ENCODE results near the gene FUT4.
"Not testable (repeated sequence)": the region's sequence is repeated elsewhere in the genome, so short reads cannot be mapped to it uniquely, and the experiment has no call there.

FUT4 gene

GRCh38 chr11:94543695-94544645, at the start of gene FUT4:
TSS of gene FUT4 (plus strand) at chr11:94543921. CDS start at chr11:94544134, 213 bp downstream.
- peak; percentile 42 for DNase-seq (ENCODE audit: low spot score)

- DNase-seq (ENCODE audit: low spot score): no peak
Measured at GRCh38 chr11:94494126-94494680, 49.5 kb upstream of the FUT4 start.

- no peak for DNase-seq (ENCODE audit: low spot score)
Measured at GRCh38 chr11:94500181-94500580, 43.5 kb upstream of the FUT4 start.

GRCh38 chr11:94501522-94501921, 42.2 kb upstream of the FUT4 start:
- DNase-seq (ENCODE audit: low spot score): no peak

GRCh38 chr11:94504689-94505293, 38.9 kb upstream of the FUT4 start:
- DNase-seq (ENCODE audit: low spot score): peak; percentile 46

- DNase-seq (ENCODE audit: low spot score): not testable (repeated sequence)
Measured at GRCh38 chr11:94506513-94506912, 37.2 kb upstream of the FUT4 start.

- DNase-seq (ENCODE audit: low spot score): no peak
Measured at GRCh38 chr11:94507485-94507884, 36.2 kb upstream of the FUT4 start.

- no peak for DNase-seq (ENCODE audit: low spot score)
Measured at GRCh38 chr11:94511932-94512781, 31.6 kb upstream of the FUT4 start, which contains the start of gene C11orf97. TSS of gene C11orf97 (plus strand) at chr11:94512461. CDS start at chr11:94512529, 68 bp downstream.

- DNase-seq (ENCODE audit: low spot score): no peak
Measured at GRCh38 chr11:94513091-94513490, 30.6 kb upstream of the FUT4 start.

GRCh38 chr11:94515398-94515797, 28.3 kb upstream of the FUT4 start:
- DNase-seq (ENCODE audit: low spot score): no peak

- peak; percentile 8 for DNase-seq (ENCODE audit: low spot score)
Measured at GRCh38 chr11:94516725-94517124, 27.0 kb upstream of the FUT4 start.

GRCh38 chr11:94518300-94518699, 25.4 kb upstream of the FUT4 start:
- DNase-seq (ENCODE audit: low spot score): no peak

GRCh38 chr11:94519478-94520084, 24.1 kb upstream of the FUT4 start:
- no peak for DNase-seq (ENCODE audit: low spot score)

- DNase-seq (ENCODE audit: low spot score): no peak
Measured at GRCh38 chr11:94521684-94522083, 22.0 kb upstream of the FUT4 start.

GRCh38 chr11:94524341-94524740, 19.4 kb upstream of the FUT4 start:
- no peak for DNase-seq (ENCODE audit: low spot score)

- DNase-seq (ENCODE audit: low spot score): no peak
Measured at GRCh38 chr11:94525546-94526324, 18.0 kb upstream of the FUT4 start.

GRCh38 chr11:94526645-94527438, 16.9 kb upstream of the FUT4 start:
- DNase-seq (ENCODE audit: low spot score): no peak

GRCh38 chr11:94528551-94528950, 15.2 kb upstream of the FUT4 start:
- no peak for DNase-seq (ENCODE audit: low spot score)

GRCh38 chr11:94532211-94532610, 11.5 kb upstream of the FUT4 start:
- no peak for DNase-seq (ENCODE audit: low spot score)

- DNase-seq (ENCODE audit: low spot score): no peak
Measured at GRCh38 chr11:94533206-94533605, 10.5 kb upstream of the FUT4 start.
